GM23338 (cell line): ENCODE data around the gene GRWD1. TPM values are rescaled to one million over a fixed set of nuclear protein-coding genes. Genes with fewer than 3 reads are reported as not detected.

Experiments used
- ATAC-seq: fragments of 200-7000 bp; cut with Tn5 transposase; 3 replicates; pipeline ENCODE4 v1.9.1; 2020
- DNase-seq: peaks from one replicate; pipeline ENCODE4 v3.0.0-alpha.2; 2015; ENCODE audit warnings: low spot score
- H2AFZ ChIP-seq: fragments of 200-600 bp; sonication (generic); 2 replicates; pipeline ENCODE4 v1.8.0; 2016; ENCODE audit warnings: antibody characterized with exemption, mild to moderate bottlenecking, moderate library complexity
- H3F3A ChIP-seq: fragments of 200-600 bp; sonication (generic); replicated peaks from 2 replicates; pipeline ENCODE4 v1.8.0; 2017; ENCODE audit warnings: antibody characterized with exemption, mixed run types, low read depth
- H3K27ac ChIP-seq: fragments of 200-600 bp; sonication (generic); 2 replicates; pipeline ENCODE4 v1.6.1; 2016; ENCODE audit warnings: low read depth
- H3K27me3 ChIP-seq: fragments of 200-600 bp; sonication (generic); 2 replicates; pipeline ENCODE4 v1.8.0; 2016; ENCODE audit warnings: mild to moderate bottlenecking, mixed run types, moderate library complexity; ENCODE audit not compliant: insufficient read depth
- H3K36me3 ChIP-seq: fragments of 200-600 bp; sonication (generic); 2 replicates; pipeline ENCODE4 v1.8.0; 2016; ENCODE audit warnings: mild to moderate bottlenecking; ENCODE audit not compliant: insufficient read depth
- H3K4me1 ChIP-seq: fragments of 200-600 bp; sonication (generic); 2 replicates; pipeline ENCODE4 v1.8.0; 2016; ENCODE audit warnings: mild to moderate bottlenecking, moderate library complexity; ENCODE audit not compliant: insufficient read depth
- H3K4me2 ChIP-seq: fragments of 200-600 bp; sonication (generic); 2 replicates; pipeline ENCODE4 v1.7.1; 2017; ENCODE audit warnings: mixed run types
- H3K4me3 ChIP-seq: fragments of 200-600 bp; sonication (generic); 2 replicates; pipeline ENCODE4 v1.6.1; 2016; ENCODE audit warnings: mixed run types
- H3K79me2 ChIP-seq: fragments of 200-600 bp; sonication (generic); replicated peaks from 2 replicates; pipeline ENCODE4 v1.8.0; 2017; ENCODE audit warnings: mild to moderate bottlenecking; ENCODE audit not compliant: insufficient read depth
- H3K9me2 ChIP-seq: fragments of 200-600 bp; sonication (generic); 2 replicates; pipeline ENCODE4 v1.8.0; 2017; ENCODE audit not compliant: insufficient read depth
- H4K20me1 ChIP-seq: fragments of 200-600 bp; sonication (generic); replicated peaks from 2 replicates; pipeline ENCODE4 v1.8.0; 2017; ENCODE audit warnings: mild to moderate bottlenecking; ENCODE audit not compliant: insufficient read depth
- H3K27ac Mint-ChIP-seq: 2 replicates; pipeline ENCODE4 v1.8.0; 2020; ENCODE audit warnings: inconsistent platforms, mild to moderate bottlenecking, moderate library complexity, mixed read lengths
- H3K27me3 Mint-ChIP-seq: 3 replicates; pipeline ENCODE4 v1.8.0; 2022; ENCODE audit warnings: low read depth, mild to moderate bottlenecking, moderate library complexity, mixed read lengths, inconsistent platforms; ENCODE audit not compliant: insufficient read depth, poor library complexity
- H3K36me3 Mint-ChIP-seq: 3 replicates; pipeline ENCODE4 v1.8.0; 2021; ENCODE audit warnings: low read depth, mild to moderate bottlenecking, inconsistent platforms, moderate library complexity, mixed read lengths
- H3K4me1 Mint-ChIP-seq: 3 replicates; pipeline ENCODE4 v1.8.0; 2020; ENCODE audit warnings: mild to moderate bottlenecking, inconsistent platforms, mixed read lengths
- H3K4me3 Mint-ChIP-seq: 3 replicates; pipeline ENCODE4 v1.8.0; 2021; ENCODE audit warnings: moderate library complexity, mild to moderate bottlenecking, inconsistent platforms, mixed read lengths
- H3K9me3 Mint-ChIP-seq: 3 replicates; pipeline ENCODE4 v1.8.0; 2020; ENCODE audit warnings: moderate library complexity, mild to moderate bottlenecking, inconsistent platforms, mixed read lengths
- CREB1 ChIP-seq: fragments of 250-450 bp; sonication (Bioruptor Pico); IDR thresholded peaks from 2 replicates; pipeline ENCODE4 v1.5.0; 2020; ENCODE audit warnings: low read depth, mild to moderate bottlenecking, moderate library complexity
- ETS1 ChIP-seq: IDR thresholded peaks from 2 replicates; pipeline ENCODE4 v1.6.1; 2016; ENCODE audit warnings: antibody characterized with exemption
- EZH2 ChIP-seq: fragments of 200-600 bp; sonication (generic); IDR thresholded peaks from one replicate; pipeline ENCODE4 v1.8.0; 2017; ENCODE audit warnings: antibody characterized with exemption, mild to moderate bottlenecking, low read depth; ENCODE audit not compliant: unreplicated experiment
- EZH2phosphoT487 ChIP-seq: fragments of 200-600 bp; sonication (generic); IDR thresholded peaks from one replicate; pipeline ENCODE4 v1.8.1; 2018; ENCODE audit warnings: antibody characterized with exemption; ENCODE audit not compliant: unreplicated experiment
- JUNB ChIP-seq: IDR thresholded peaks from one replicate; pipeline ENCODE4 v1.6.1; 2016; ENCODE audit warnings: antibody characterized with exemption; ENCODE audit not compliant: unreplicated experiment
- NANOG ChIP-seq: IDR thresholded peaks from 2 replicates; pipeline ENCODE4 v1.6.1; 2016; ENCODE audit warnings: antibody characterized with exemption, borderline replicate concordance
- POLR2AphosphoS5 ChIP-seq: IDR thresholded peaks from 2 replicates; pipeline ENCODE4 v1.6.1; 2016; ENCODE audit warnings: antibody characterized with exemption, low read depth
- REST ChIP-seq: IDR thresholded peaks from one replicate; pipeline ENCODE4 v1.6.1; 2018; ENCODE audit warnings: antibody characterized with exemption; ENCODE audit not compliant: unreplicated experiment
- STAT1 ChIP-seq: IDR thresholded peaks from one replicate; pipeline ENCODE4 v1.6.1; 2016; ENCODE audit warnings: antibody characterized with exemption; ENCODE audit not compliant: unreplicated experiment
- ZNF114 ChIP-seq: fragments of 250-450 bp; sonication (Bioruptor Pico); IDR thresholded peaks from 2 replicates; pipeline ENCODE4 v1.5.0; 2020; ENCODE audit warnings: mild to moderate bottlenecking, moderate library complexity
- ZNF331 ChIP-seq: fragments of 250-450 bp; sonication (Bioruptor Pico); IDR thresholded peaks from 2 replicates; pipeline ENCODE4 v1.5.0; 2020; ENCODE audit warnings: low read depth, mild to moderate bottlenecking, moderate library complexity
- ZNF462 ChIP-seq: fragments of 250-450 bp; sonication (Bioruptor Pico); IDR thresholded peaks from 2 replicates; pipeline ENCODE4 v1.5.0; 2020; ENCODE audit warnings: mild to moderate bottlenecking, moderate library complexity
- polyA plus RNA-seq: library from polyadenylated mRNA; unstranded; fragments of >200 nt; fragmentation: Nextera tagmentation; extraction: Ambion mirVana; gene quantifications from 2 replicates; pipeline ENCODE4 v1.2.1, GENCODE V29; 2016
- total RNA-seq: library from RNA; depleted of rRNA; stranded (reverse); fragments of >200 nt; shearing (Covaris generic); gene quantifications from 2 replicates; pipeline ENCODE4 v1.2.3, GENCODE V29; 2014
- TF ChIP-seq, protein P1 (sequence below), 2 experiments: fragments of 200-600 bp in 1 of 2; sonication (generic) in 1 of 2; conservative IDR thresholded peaks; 2 replicates each; pipeline versions ENCODE4 v1.5.1 to v1.6.1; 2016 to 2017; ENCODE audit warnings: antibody characterized with exemption in 2 of 2, low read depth in 2 of 2, mild to moderate bottlenecking in 2 of 2, moderate library complexity in 1 of 2

Gene GRWD1
- total and polyA plus RNA-seq, 2 experiments from 2014 or later, result 23.2 to 58.0 TPM

DNA sequence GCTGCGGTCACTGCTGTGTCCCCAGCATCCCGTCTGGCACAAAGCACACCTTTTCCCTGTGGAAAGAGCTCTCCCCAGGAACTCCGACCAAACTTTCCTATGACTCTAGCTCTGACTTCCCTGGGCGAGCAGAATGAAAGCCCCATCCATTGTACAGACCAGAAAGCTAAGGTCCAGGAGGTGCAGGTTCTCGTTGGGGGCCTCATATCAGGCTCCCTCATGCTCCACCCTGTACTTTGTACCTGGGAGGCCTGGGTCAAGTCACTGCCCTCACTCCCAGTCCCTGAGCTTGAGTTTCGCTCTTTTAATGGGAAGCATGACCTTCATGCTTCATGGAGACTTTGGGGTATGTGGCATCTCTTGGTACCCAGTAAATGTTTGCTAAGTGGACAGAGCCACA is 41.8 kb downstream of the GRWD1 start:
- Histone ChIP-seq H3K4me1 (peaks cover 17% of the 10 kb centered on the region), H3F3A (peaks cover 30% of the 10 kb centered on the region), H3K36me3 (no peaks in the 10 kb centered on the region), H3K9me2 (no peaks in the 10 kb centered on the region), H4K20me1 (peaks cover 6% of the 10 kb centered on the region; the same call in 1 of the 2 replicates), H3K27me3 (no peaks in the 10 kb centered on the region), H3K27ac (no peak overlapping the region), H2AFZ (no peak overlapping the region), H3K4me3 (no peak overlapping the region), H3K4me2 (no peak overlapping the region), H3K79me2 (no peaks in the 10 kb centered on the region)
- Mint-ChIP-seq H3K4me1 (peaks cover 17% of the 10 kb centered on the region), H3K9me3 (peaks cover 2% of the 10 kb centered on the region), H3K27me3 (peaks cover 40% of the 10 kb centered on the region), H3K4me3 (no peak overlapping the region), H3K36me3 (peaks cover 8% of the 10 kb centered on the region), H3K27ac (no peak overlapping the region)
- TF ChIP-seq ZNF114 (CRISPR knock-in tag) (no peak), STAT1 (no peak), CREB1 (no peak), JUNB (no peak), ETS1 (no peak), ZNF462 (CRISPR knock-in tag) (no peak), NANOG (no peak), ZNF331 (CRISPR knock-in tag) (no peak), POLR2AphosphoS5 (no peak), REST (no peak), EZH2phosphoT487 (no peak), EZH2 (no peak)
- TF ChIP-seq, protein P1, sequence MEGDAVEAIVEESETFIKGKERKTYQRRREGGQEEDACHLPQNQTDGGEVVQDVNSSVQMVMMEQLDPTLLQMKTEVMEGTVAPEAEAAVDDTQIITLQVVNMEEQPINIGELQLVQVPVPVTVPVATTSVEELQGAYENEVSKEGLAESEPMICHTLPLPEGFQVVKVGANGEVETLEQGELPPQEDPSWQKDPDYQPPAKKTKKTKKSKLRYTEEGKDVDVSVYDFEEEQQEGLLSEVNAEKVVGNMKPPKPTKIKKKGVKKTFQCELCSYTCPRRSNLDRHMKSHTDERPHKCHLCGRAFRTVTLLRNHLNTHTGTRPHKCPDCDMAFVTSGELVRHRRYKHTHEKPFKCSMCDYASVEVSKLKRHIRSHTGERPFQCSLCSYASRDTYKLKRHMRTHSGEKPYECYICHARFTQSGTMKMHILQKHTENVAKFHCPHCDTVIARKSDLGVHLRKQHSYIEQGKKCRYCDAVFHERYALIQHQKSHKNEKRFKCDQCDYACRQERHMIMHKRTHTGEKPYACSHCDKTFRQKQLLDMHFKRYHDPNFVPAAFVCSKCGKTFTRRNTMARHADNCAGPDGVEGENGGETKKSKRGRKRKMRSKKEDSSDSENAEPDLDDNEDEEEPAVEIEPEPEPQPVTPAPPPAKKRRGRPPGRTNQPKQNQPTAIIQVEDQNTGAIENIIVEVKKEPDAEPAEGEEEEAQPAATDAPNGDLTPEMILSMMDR (conservative IDR thresholded peaks at IDR 0.05; ENCODE audit: low read depth in 2 of 2), result no peak
- ATAC-seq (no peak), DNase-seq (no peak)
